Ovary (tissue), 3 donors: ENCODE data around the gene TCTN1.

Experiments used
- CTCF ChIP-seq, 3 donors: fragments of 450-650 bp in 2 of 3; fragments of 200-600 bp in 1 of 3; IDR thresholded peaks; one replicate each; pipeline versions ENCODE4 v1.5.1 to v1.8.0; 2016 to 2022; ENCODE audit warnings: antibody characterized with exemption in 3 of 3, mild to moderate bottlenecking in 1 of 3
- EP300 ChIP-seq: sonication (generic); formaldehyde crosslinking; IDR thresholded peaks from one replicate; pipeline ENCODE4 v1.6.1; 2017; ENCODE audit warnings: antibody characterized with exemption
- POLR2A ChIP-seq: fragments of 450-650 bp; IDR thresholded peaks from one replicate; pipeline ENCODE4 v1.6.1; 2017; ENCODE audit warnings: antibody characterized with exemption, mild to moderate bottlenecking, moderate library complexity
- donor health status: DM: no; HTN: no; CAD: no.

GRCh38 chr12:110676171-110676570 lies 62.2 kb downstream of the TCTN1 start:
- no peak for TF ChIP-seq CTCF (IDR thresholded peaks at IDR 0.05)
- TF ChIP-seq POLR2A: no peak
- TF ChIP-seq EP300: no peak
